T follicular helper cell (primary cell): ENCODE data around the gene HS3ST2.
"Not testable (repeated sequence)": the region's sequence is repeated elsewhere in the genome, so short reads cannot be mapped to it uniquely, and the experiment has no call there.

Experiments
- DNase-seq: peaks from one replicate; pipeline ENCODE4 v3.0.0-alpha.2; 2020; ENCODE audit warnings: low read depth

Gene HS3ST2

GRCh38 chr16:22878955-22879354, 65.0 kb downstream of the HS3ST2 start:
- no peak for DNase-seq

- DNase-seq = no peak
Observed at GRCh38 chr16:22879466-22879865, 65.5 kb downstream of the HS3ST2 start.

GRCh38 chr16:22882981-22883380, 69.0 kb downstream of the HS3ST2 start:
- no peak for DNase-seq

DNA sequence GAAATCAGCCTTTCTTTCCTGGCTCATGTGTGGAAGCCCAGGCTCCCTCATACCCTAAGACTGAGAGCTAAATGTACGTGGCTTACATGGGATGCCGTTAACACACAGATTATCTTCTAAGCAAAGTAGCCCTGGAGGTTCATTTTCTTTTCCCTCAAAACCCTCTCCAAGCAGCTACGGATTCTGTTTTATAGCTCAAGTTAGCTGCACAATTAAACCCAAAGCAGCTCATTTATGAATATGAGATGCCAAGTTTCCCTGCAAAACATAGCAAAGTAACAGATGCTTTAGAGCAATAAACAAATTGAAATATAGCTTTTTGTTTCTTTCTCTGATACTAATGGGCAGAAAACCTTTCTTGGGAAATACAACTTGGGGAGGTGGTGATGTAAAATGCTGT, 72.0 kb downstream of the HS3ST2 start:
- no peak for DNase-seq

GRCh38 chr16:22886927-22887326, 73.0 kb downstream of the HS3ST2 start:
- no peak for DNase-seq

- no peak for DNase-seq
Observed at GRCh38 chr16:22887445-22887844, 73.5 kb downstream of the HS3ST2 start.

- no peak for DNase-seq
Observed at GRCh38 chr16:22888791-22889190, 74.8 kb downstream of the HS3ST2 start.

DNA sequence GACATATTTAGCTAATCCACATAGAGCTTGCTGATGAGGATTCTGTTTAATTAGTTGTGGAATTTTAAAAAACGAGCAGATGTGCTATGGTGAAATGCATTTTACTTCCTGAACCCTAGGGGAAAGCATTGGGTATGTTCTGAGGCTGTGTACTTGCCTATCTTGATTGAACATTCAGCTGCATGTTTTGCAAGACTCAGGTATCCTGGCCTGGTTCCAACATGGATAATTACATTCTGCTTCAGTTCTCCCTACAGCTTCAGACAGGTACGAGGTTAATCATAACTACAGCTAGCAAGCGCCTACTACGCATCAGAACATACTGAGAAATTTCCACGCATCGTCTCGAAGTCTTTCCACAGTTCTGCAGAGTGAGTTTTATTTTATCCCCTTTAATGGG, 77.0 kb downstream of the HS3ST2 start:
- DNase-seq = no peak

- DNase-seq = no peak
Observed at GRCh38 chr16:22897184-22897583, 83.2 kb downstream of the HS3ST2 start.

- DNase-seq = no peak
Observed at GRCh38 chr16:22898131-22898530, 84.2 kb downstream of the HS3ST2 start.

DNA sequence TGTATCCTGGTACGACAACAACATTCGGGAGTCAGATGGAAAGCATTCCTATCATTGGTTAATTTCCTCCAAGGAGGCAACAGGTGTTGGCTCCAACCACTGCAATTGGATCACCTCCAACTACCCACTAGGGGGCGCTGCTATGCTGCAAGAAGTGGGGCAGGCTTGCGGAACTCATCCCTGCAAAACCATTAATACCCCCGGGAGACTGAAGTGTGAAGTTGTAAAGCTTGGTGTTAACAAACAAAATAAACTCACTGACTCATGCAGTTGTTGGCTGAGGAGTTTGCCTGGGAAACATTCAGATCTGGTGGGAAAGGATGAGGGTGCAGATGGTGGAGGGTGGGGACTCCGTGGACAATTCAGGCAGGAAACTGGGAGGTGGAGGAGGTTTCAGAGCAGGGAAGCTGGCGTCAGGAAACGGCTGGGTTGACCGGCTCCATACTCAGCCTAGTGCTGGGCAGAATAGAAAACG, 84.9 kb downstream of the HS3ST2 start:
- DNase-seq = peak; percentile 4

- not testable (repeated sequence) for DNase-seq
Observed at GRCh38 chr16:22899567-22899966, 85.6 kb downstream of the HS3ST2 start.

DNA sequence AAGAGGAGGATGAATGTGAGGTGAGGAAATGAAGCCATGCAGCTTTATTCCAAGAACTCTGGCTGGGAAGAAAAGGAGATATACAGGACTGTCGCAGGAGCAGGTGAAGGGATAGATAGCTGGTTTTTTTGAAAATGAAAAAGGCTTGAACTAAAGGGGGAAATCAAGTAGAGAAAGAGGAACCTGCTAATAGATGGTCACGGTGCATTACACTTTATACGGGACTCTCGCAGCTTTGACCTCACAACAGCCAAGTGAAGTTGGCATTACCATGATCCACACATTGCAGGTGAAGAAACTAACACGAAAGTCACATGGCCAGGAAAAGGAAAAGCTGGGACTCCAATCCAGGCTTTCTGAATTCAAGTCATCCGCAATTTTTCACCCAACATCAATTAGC, 86.9 kb downstream of the HS3ST2 start:
- DNase-seq = no peak

DNA sequence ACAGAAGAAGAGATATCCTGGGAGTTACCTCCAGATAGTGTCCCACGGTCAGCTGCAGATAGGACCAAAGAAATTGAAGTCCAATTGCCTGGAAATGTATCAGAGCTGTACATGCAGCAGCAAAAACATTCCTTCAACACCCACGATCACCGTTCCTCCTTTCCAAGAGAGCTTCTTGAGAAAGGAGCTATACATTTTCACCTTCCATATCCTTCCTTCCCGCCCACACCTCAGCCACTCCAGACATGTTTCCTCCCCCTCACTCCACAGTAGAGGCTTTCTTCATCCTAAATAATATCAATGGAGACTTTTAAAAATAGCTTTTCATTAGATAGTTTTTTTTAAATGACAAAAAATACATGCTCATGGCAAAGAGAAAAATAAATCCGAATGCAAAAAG, 87.6 kb downstream of the HS3ST2 start:
- DNase-seq = no peak

DNA sequence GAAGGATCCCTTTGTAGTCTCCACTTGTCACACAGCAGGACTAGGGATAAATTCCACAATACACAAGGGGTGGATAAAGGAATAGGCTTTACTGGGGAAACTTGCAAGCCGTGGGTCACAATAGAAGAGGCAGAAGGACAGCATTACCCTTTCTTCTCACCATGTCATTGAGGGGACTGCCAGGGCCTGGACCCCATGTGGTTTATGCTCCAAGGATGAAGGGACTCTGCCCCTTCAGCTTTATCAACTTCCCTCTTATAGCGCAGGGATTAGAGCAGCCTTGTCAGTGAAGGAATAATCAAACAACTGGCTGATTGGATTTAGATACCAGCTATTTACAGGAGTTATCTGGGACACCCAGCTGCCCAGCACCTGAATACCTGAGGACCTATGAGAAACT, 89.8 kb downstream of the HS3ST2 start:
- no peak for DNase-seq

GRCh38 chr16:22912654-22913053, 98.7 kb downstream of the HS3ST2 start:
- no peak for DNase-seq

GRCh38 chr16:22915003-22915402, 101.0 kb downstream of the HS3ST2 start:
- no peak for DNase-seq

DNA sequence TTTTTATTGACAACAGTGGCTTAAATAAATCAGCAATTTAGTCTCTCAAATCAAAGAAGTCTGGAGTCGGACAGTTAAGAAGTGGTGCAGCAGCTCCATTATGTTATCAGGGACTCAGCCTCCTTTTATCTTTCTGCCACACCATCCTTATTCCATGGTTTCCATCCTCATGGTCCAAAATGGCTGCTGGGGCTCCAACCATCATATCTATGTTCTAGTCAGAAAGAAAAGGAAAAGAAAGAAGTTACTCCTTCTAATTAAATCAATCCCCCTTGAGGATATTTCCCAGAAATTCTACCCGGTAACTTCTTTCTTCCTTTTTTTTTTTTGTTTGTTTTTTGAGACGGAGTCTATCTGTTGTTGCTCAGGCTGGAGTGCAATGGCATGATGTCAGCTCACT, 109.5 kb downstream of the HS3ST2 start:
- no peak for DNase-seq

DNA sequence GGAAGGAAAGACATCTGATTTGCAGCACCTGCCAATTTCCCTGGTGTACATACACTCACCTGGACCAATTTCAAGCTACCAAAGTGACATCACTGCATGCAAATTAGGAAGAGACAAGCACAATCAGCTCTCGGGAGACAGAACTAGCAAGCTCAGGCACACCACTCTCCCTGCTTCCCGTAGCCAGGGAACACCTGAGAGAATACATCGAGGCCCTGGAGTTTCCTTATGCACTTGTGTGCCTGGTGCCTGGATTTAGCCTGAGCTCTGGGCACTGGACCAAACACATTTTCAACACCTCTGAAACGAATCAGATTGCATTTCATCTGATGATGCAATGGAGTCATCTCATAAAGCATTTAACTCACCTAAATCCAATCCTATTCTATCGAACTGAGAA, 110.5 kb downstream of the HS3ST2 start:
- no peak for DNase-seq

DNA sequence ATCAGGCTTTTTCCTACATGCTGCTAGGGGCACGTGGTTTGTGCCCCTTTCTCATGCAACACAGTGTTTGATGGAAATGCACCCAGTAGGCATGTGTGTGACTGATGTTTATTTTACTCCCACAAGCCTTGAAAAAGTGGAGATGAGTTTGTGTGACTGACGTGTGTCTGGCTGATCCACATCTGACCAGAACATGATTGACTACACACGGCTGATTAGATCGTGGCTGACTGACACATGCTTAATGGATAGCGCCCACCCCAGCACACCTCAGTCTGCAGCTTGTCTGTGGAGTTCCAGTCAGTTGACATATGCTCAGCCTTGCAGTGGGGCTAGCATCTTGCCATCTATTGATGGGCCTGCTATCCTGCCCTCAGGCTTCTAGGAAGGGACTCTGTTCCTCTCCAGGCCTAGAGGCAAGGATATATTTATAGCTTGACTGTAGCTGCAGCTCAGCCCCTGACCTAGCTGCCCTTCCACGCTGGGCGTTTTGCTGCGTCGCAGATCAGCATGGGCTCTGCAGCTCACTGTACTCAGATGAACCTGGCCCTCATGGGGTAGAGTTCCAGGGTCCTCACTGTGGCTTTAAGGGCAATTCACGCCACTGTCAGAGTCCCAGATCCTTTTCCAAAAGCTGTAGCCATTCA, 112.3 kb downstream of the HS3ST2 start:
- no peak for DNase-seq

DNA sequence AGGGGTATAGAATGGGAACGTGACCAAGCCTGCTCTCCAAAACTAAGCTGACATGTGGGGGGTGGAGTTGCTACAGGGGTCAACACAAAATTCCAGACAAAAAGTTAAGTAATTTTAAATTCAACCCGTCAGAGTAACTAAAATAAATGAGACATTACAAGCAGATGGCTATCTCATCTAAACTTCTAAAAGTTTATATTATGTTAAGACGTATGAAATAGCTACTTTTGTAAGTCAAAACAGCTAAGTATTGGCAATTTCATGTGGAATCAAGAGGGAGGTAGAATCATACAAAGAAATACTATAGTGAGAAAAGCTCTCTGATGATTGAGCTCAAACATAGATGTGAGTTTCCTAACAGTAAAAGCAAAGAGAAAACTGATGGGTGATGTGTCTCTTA, 113.3 kb downstream of the HS3ST2 start:
- DNase-seq = no peak

DNA sequence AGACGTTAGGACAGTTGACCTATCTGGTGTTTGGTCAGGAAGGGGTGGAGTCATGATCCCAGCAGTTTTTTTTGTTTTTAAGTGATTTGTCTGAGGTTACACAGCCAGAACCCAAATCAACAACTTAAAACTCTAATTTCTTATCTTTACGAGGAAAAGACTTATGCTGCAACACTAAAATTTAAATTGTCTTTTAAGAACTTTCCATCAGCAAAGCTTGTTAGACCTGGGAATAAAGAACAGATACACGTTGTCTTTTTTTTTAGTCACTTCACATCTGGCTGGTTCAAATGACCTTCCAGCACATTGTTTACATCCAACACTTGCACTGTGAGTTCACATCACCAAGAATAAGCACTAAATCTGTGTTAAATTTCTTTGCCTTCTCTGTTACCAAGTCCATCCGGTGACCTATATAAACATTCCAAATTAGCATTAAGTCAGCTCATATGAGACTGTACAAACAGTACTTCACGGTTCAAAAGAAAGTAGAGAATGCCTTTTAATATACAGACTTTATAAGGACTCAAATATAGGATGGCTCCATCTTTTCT, 115.0 kb downstream of the HS3ST2 start:
- no peak for DNase-seq

DNA sequence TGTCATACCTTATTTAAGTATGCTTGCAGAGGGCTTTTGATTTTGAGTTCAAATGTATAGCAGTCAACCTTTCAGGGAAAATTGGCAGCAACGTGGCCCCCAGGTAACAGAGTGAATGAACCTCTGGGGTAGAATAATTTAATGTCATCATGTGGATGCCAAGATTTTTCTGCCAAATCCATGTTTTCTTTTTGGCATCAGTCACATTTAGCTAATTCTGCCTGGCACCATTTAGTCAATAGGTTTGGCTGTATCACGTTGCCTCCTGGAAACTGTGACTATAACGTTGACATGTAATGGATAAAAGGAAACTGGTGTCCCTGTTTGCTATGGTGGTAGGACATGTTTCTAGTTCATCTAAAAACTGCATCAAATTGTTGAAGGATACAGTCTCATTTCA, 115.5 kb downstream of the HS3ST2 start:
- no peak for DNase-seq
